ENCODE measurements around the gene TMEM131. TPM values are rescaled to one million over a fixed set of nuclear protein-coding genes. Genes with fewer than 3 reads are reported as not detected.

TMEM131 gene
- total RNA-seq, 1 donor from 2014 or later: 41.3 TPM

GRCh38 chr2:97715951-97716694 lies 279.6 kb downstream of the TMEM131 start:
- no peak for TF ChIP-seq CTCF (conservative IDR thresholded peaks at IDR 0.05)
- Mint-ChIP-seq H3K27ac (peak overlapping the region; percentile 40), H3K36me3 (no peaks in the 10 kb centered on the region), H3K9me3 (no peaks in the 10 kb centered on the region), H3K27me3 (peaks cover 3% of the 10 kb centered on the region), H3K4me1 (ENCODE audit: unreplicated experiment) (peaks cover 37% of the 10 kb centered on the region), H3K4me3 (no peak overlapping the region)
- no peak for DNase-seq (ENCODE audit: extremely low spot score, unreplicated experiment)

GRCh38 chr2:97714950-97715652 lies 280.6 kb downstream of the TMEM131 start:
- H3K27ac Mint-ChIP-seq: peak overlapping the region; percentile 48

GRCh38 chr2:97714084-97714949 lies 281.4 kb downstream of the TMEM131 start:
- no peak overlapping the region for H3K27ac Mint-ChIP-seq
- peaks cover 42% of the 10 kb centered on the region for H3K4me1 Mint-ChIP-seq (ENCODE audit: unreplicated experiment)
- H3K36me3 Mint-ChIP-seq: no peaks in the 10 kb centered on the region
- H3K27me3 Mint-ChIP-seq: peaks cover 8% of the 10 kb centered on the region
- peaks cover 4% of the 10 kb centered on the region for H3K9me3 Mint-ChIP-seq
- DNase-seq (ENCODE audit: extremely low spot score, unreplicated experiment): no peak
- TF ChIP-seq CTCF (conservative IDR thresholded peaks at IDR 0.05): no peak
- no peak overlapping the region for H3K4me3 Mint-ChIP-seq

More at GRCh38 chr2:97714950-97715652, 280.6 kb downstream of the TMEM131 start:
- TF ChIP-seq CTCF (conservative IDR thresholded peaks at IDR 0.05): no peak
- H3K4me1 Mint-ChIP-seq (ENCODE audit: unreplicated experiment): peaks cover 38% of the 10 kb centered on the region
- peaks cover 4% of the 10 kb centered on the region for H3K27me3 Mint-ChIP-seq
- DNase-seq (ENCODE audit: extremely low spot score, unreplicated experiment): no peak
- no peaks in the 10 kb centered on the region for H3K36me3 Mint-ChIP-seq
- H3K4me3 Mint-ChIP-seq: no peak overlapping the region
- peaks cover 1% of the 10 kb centered on the region for H3K9me3 Mint-ChIP-seq

GRCh38 chr2:97713296-97714083 lies 282.3 kb downstream of the TMEM131 start, which contains the start of gene ZAP70:
TSS of gene ZAP70 (plus strand) at chr2:97713576. CDS start at chr2:97724037, 10,461 bp downstream.
- peak within 1 kb of the TSS; percentile 52 for H3K4me3 Mint-ChIP-seq
- peaks cover 4% of the 10 kb centered on the region for H3K9me3 Mint-ChIP-seq
- peaks cover 42% of the 10 kb centered on the region for H3K4me1 Mint-ChIP-seq (ENCODE audit: unreplicated experiment)
- DNase-seq (ENCODE audit: extremely low spot score, unreplicated experiment): no peak
- no peak for TF ChIP-seq CTCF (conservative IDR thresholded peaks at IDR 0.05)
- no peaks in the 10 kb centered on the region for H3K36me3 Mint-ChIP-seq
- no peak within 1 kb of the TSS for H3K27ac Mint-ChIP-seq
- peaks cover 8% of the 10 kb centered on the region for H3K27me3 Mint-ChIP-seq

Data from type B pancreatic cell (in vitro differentiated cells).